ENCODE data around the gene GPR146. TPM values are rescaled to one million over a fixed set of nuclear protein-coding genes. Genes with fewer than 3 reads are reported as not detected.

GPR146 gene
- total RNA-seq, 1 donor from 2014 or later: 1.3 TPM

DNA sequence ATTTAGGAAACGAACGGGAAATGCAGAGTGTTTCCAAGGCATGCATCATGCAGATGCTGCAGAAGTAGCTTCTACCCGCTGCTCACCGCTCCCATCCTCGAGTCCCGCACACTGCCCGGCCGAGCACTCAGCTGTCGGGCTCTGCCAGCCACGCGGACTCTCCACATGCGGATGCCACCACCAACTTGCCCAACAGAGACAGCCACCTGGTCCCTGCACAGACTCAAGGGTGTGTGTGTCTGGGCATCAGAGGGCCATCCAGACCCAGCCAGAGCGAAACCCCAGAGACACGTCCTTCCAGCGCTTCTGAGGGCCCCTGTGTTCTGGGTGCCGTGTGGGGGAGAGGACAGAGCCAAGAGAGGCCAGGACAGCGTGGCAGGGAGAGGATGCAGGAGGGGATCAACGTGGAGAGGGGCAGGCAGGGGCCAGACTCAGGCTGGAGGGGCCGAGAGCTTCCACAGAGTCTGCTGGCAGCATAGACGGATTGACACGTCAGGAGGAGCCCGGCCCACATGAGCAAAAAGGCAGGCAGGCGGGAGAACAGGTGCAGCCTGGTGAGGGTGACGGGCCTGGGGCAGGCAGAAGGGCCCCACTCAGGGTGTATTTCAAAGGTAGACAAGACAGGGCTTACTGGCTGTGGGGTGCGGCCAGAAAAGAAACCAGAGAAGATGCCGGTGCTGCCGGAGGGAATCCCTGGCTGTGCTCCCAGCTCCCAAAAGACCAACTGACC lies 61.9 kb downstream of the GPR146 start:
- TF ChIP-seq, protein P1, sequence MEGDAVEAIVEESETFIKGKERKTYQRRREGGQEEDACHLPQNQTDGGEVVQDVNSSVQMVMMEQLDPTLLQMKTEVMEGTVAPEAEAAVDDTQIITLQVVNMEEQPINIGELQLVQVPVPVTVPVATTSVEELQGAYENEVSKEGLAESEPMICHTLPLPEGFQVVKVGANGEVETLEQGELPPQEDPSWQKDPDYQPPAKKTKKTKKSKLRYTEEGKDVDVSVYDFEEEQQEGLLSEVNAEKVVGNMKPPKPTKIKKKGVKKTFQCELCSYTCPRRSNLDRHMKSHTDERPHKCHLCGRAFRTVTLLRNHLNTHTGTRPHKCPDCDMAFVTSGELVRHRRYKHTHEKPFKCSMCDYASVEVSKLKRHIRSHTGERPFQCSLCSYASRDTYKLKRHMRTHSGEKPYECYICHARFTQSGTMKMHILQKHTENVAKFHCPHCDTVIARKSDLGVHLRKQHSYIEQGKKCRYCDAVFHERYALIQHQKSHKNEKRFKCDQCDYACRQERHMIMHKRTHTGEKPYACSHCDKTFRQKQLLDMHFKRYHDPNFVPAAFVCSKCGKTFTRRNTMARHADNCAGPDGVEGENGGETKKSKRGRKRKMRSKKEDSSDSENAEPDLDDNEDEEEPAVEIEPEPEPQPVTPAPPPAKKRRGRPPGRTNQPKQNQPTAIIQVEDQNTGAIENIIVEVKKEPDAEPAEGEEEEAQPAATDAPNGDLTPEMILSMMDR (IDR thresholded peaks at IDR 0.05; ENCODE audit: insufficient read depth, low read length, severe bottlenecking): no peak
- DNase-seq (ENCODE audit: low read depth): no peak
- no peak overlapping the region for H3K4me3 ChIP-seq (ENCODE audit: low read depth, low read length)
- peaks cover 1% of the 10 kb centered on the region for H3K36me3 ChIP-seq (ENCODE audit: control insufficient read depth, insufficient read depth, low read length)
- no peaks in the 10 kb centered on the region for H3K27me3 ChIP-seq (ENCODE audit: control insufficient read depth, insufficient read depth, low read length)
- FAIRE-seq: no peak

DNA sequence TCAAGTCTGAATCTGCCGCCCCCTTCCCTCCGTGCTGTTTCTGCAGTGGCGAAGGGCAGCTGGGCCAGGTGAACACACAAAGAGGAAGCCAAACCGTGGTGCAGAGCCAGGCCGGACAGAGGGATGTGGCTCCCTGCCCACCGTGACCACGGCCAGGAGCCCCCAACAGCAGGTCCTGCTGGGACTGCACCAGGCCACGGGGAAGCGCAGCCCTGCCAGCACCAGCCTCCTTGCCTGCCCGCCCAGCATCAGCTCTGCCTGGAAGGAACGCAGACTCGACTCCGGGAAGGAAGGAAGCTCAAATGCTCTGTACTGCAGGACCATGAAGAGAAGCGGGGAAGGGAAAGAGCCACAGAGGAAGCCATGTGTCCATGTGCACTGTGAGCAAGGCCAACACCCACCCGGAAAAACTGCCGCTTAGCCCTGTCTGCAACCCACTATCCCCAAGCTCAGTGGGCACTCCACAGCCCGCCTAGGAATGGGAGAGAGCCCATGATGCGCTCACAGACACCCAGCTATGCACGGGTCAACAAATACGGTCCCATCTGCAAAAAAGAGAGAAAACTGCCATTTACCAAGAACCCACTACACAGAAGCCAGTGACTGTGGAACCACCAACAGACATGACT lies 62.6 kb downstream of the GPR146 start:
- FAIRE-seq (no peak), DNase-seq (ENCODE audit: low read depth) (no peak)
- H3K4me3 ChIP-seq (ENCODE audit: low read depth, low read length): no peak overlapping the region
- TF ChIP-seq, protein P1 (IDR thresholded peaks at IDR 0.05; ENCODE audit: insufficient read depth, low read length, severe bottlenecking): no peak
- peaks cover 1% of the 10 kb centered on the region for H3K36me3 ChIP-seq (ENCODE audit: control insufficient read depth, insufficient read depth, low read length)
- no peaks in the 10 kb centered on the region for H3K27me3 ChIP-seq (ENCODE audit: control insufficient read depth, insufficient read depth, low read length)

GRCh38 chr7:1108264-1108920 lies 64.0 kb downstream of the GPR146 start:
- TF ChIP-seq, protein P1 (IDR thresholded peaks at IDR 0.05; ENCODE audit: insufficient read depth, low read length, severe bottlenecking): no peak
- FAIRE-seq: no peak
- H3K4me3 ChIP-seq (ENCODE audit: low read depth, low read length): no peak overlapping the region
- no peak for DNase-seq (ENCODE audit: low read depth)
- H3K27me3 ChIP-seq (ENCODE audit: control insufficient read depth, insufficient read depth, low read length): no peaks in the 10 kb centered on the region
- peaks cover 4% of the 10 kb centered on the region for H3K36me3 ChIP-seq (ENCODE audit: control insufficient read depth, insufficient read depth, low read length)

Other genes starting within 250 kb of the GPR146 start
- 168 and 176 TPM in 2 replicates for gene SUN1, start 212.1 kb upstream of the GPR146 start, total RNA-seq
- gene GET4, start 168.0 kb upstream of the GPR146 start, total RNA-seq: 44.5 and 52.1 TPM in 2 replicates
- gene ADAP1, start 89.9 kb upstream of the GPR146 start, total RNA-seq: 26.9 and 45.3 TPM in 2 replicates
- gene COX19, start 69.0 kb upstream of the GPR146 start, total RNA-seq: 12.9 and 17.5 TPM in 2 replicates
- 0.51 TPM in 1 of 2 replicates, not detected in the other for gene CYP2W1, start 61.4 kb upstream of the GPR146 start, total RNA-seq
- under 0.01 and 0.13 TPM in 2 replicates for gene GPER1, start 43.6 kb downstream of the GPR146 start, total RNA-seq
- 53.4 and 63.1 TPM in 2 replicates for gene ZFAND2A, start 115.7 kb downstream of the GPR146 start, total RNA-seq
- not detected in 2 replicates for gene UNCX, start 188.3 kb downstream of the GPR146 start, total RNA-seq